ENCODE data around the gene SYP.
A peak's percentile ranks its signal among the peaks of the same experiment; 100 is the strongest.

The SYP gene

DNA sequence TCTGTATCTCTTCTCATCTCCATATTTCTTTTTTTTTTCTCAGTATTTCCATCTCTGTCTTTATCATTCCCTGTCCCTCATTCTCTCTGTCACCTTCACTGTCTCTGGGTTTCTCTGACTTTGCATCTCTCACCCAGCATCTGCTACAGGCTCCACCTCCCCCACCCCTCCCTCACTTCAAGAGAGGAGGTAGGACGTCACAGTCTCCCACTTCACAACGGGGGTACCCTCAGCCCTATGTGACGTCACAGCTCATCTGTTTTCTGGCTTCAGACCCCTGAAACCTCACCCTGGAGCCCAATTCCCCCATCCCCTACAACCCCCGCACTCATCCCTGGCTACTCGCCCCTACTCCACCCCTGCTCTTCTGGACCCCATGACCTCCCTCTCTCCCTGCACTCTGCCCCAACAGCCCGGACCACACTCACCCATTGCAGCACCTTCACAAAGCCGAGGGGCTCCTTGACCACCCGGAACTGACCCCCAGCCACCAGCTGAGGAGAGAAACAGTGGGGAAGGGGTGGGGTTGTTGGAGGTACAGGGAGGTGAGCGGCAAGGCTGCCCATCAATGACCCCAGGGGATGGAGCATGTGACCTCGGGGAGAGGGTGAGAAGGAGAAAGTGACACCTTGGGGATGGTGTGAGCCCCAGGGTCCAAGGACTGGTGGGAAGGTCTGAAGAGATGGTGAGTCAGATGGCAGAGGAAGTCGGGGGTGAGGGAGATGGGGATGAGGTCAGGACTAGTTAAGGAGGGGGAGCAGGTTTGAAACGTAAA lies 1.3 kb downstream of the SYP start:
- DNase-seq: no peak
- in situ Hi-C loops (cut with HindIII; ENCODE audit: low pct_ligation_motif_present, low pct_unique_long_range_greater_than_20kb, low sequenced_read_pairs): no loop called here

DNA sequence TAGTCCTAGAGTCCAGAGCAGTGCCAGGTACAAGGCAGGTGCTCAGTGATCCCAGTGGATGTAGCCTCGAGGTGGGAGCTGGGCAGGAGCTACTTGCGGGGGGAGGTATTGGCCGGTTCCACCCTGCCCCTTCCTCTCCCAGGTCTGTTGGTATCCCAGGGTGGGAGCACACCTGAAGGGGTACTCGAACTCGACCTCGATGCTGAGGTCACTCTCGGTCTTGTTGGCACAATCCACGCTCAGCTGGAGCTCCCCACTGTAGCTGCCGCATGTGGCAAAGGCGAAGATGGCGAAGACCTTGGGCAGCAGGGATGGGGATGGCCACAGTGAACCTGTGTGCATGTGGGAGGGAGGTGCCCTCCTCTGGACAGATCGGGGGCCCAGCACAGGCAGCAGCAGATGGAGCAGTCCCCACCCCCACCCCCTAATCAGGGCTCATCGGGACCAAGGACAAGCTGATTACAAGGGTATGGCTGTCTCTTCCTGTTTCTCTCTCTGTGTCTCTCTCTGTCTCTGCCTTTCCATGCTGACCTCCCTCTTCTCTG lies 2.4 kb downstream of the SYP start:
- in situ Hi-C loops (cut with HindIII; ENCODE audit: low pct_ligation_motif_present, low pct_unique_long_range_greater_than_20kb, low sequenced_read_pairs): no loop called here
- no peak for DNase-seq

DNA sequence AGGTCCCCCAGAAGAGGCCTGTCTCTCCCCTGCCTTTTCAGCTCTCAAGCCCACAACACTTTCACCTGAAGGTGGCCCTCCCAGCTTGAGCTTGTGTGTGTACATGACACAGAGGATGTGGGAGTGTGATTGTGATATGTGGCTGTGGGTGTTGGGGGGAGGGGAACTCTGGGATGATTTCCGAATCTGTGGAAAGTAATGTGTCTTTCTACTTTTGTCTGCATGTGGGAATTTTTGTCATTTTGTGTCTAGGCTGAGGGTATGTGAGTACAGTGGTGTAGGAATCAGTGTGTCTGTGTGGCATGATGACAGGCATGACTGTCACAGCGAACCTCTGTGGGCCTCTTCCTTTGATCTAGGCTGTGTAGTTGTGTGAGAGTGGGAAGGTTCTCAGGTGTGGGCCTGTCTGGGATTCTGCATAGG lies 6.4 kb downstream of the SYP start:
- in situ Hi-C loops (cut with HindIII; ENCODE audit: low pct_ligation_motif_present, low pct_unique_long_range_greater_than_20kb, low sequenced_read_pairs): no loop called here
- no peak for DNase-seq

DNA sequence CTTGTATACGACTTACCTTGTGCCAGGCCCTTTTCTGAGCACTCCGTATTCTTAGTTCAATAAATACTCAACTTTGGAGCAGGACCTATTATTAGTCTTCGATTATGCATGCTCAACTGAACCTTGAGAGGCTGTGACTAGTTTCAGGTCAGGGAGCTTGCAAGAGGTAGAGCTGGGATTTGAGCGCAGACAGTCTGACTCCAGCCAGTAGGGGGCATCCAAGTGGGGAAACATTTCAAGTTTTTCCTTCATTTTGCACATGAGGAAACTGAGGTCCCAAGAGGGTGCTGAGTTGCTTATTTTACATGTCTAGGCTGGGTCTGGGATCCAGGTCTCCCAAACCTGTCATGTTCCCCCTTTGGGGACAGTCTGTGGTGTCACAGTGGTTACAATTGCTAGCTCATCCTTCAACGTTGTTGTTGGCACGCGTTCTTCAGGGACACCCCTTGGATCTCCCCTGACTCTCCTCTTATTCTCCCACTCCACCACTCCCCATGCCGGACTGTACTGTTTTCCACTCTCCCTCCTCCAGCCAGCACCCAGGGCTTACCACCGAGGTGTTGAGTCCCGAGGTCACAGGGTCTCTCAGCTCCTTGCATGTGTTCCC lies 7.2 kb downstream of the SYP start:
- DNase-seq: peak; percentile 24
- in situ Hi-C loops (cut with HindIII; ENCODE audit: low pct_ligation_motif_present, low pct_unique_long_range_greater_than_20kb, low sequenced_read_pairs): no loop called here

DNA sequence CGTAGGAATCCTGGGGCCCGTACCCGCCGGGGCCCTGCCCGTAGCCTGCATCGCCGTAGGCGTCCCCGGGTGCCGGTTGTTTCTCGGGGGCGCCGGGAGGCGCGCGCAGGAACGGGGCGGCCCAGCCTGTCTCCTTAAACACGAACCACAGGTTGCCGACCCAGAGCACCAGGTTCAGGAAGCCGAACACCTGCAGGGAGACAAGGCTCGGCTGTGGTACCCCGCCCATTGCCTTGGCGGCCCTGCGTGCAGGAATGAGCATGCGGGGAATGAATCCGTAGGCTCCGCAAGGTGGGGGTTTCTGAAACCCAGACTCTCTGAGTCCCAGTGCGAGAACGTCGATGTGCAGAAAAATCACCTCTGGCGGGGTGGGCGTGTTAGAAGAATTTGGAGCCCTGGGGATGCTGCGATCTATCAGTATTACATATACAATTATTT lies 8.4 kb downstream of the SYP start:
- in situ Hi-C loops (cut with HindIII; ENCODE audit: low pct_ligation_motif_present, low pct_unique_long_range_greater_than_20kb, low sequenced_read_pairs): no loop called here
- DNase-seq: peak; percentile 6

DNA sequence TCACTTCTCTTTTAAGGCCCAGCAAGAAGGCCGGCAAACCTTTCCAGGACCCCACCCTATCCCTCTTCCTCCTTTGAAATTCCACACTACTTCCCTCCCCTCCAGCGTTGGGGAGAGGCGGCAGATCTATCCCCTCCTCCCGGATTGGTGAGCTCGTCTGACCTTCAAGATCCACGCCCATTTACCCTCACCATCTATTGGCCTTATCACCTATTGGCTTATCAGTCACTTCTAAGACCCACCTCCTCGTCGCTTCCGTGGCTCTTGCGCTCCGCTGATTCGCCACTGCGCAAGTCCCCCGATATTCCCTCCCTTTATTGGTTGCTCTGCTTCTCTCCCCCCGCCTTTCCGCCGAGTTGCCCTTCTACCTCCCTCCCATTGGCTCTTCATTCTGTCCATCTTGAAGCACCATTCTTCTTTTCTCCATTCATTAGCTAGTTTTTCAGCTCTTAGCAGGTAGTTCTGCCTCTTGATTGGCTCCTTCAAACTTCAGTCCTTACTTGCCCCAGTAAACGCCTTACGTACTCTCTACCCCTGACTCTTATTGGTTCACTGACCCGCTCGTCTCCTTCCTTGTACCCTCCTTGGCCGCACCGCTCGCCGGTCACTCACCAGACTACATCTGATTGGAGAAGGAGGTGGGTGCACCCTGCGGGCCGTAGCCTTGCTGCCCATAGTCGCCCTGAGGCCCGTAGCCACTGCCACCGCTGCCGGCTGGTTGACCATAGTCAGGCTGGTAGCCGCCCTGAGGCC lies 9.0 kb downstream of the SYP start:
- peak; percentile 94 for DNase-seq
- in situ Hi-C loops (cut with HindIII; ENCODE audit: low pct_ligation_motif_present, low pct_unique_long_range_greater_than_20kb, low sequenced_read_pairs): no loop called here

DNA sequence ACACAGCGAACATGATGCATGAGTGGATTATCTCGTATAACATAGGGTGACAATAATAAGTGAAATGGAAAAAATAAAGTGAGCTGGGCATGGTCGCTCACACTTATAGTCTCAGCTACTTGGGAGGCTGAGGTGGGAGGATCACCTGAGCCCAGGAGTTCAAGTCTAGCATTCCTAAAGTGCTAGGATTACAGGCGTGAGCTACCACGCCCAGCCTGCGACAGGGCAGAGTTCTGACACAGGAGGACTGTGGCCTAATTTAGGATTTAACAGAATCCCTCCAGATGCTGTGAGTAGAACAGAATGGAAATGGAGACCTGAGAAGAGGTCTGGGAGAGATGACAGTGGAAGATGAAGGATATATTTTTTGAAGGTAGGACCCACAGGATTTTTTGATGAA lies 10.4 kb downstream of the SYP start:
- no peak for DNase-seq
- in situ Hi-C loops (cut with HindIII; ENCODE audit: low pct_ligation_motif_present, low pct_unique_long_range_greater_than_20kb, low sequenced_read_pairs): no loop called here

DNA sequence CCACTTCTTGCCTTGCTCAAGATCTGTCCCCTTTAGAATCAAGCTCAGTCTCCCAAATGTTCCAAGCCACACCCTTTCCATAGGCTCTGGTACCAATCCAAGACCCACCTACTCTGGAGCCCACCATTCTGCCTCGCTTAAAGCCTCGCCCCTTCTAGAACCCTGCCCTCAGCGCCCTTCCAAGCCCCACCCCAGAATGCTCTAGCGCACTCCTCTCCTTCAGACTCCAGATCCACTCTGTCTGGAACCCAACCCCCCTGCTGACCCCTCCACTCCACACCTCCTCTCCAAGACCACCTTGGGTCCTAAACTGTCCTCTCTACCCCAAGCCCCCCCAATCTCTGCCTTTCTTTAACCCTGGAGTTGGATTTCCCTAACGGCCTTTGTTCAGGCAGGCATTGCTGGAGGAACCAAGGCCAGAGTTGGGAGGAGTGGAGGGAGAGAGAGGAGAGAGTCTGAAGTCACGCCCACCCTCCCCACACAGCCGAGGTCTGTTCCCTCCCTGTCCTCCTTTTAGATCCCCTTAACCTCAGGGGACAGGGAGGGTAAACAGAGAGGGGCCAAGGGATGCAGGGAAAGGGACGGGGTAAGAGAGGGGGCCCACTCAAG lies 11.4 kb downstream of the SYP start:
- DNase-seq: no peak
- in situ Hi-C loops (cut with HindIII; ENCODE audit: low pct_ligation_motif_present, low pct_unique_long_range_greater_than_20kb, low sequenced_read_pairs): no loop called here

DNA sequence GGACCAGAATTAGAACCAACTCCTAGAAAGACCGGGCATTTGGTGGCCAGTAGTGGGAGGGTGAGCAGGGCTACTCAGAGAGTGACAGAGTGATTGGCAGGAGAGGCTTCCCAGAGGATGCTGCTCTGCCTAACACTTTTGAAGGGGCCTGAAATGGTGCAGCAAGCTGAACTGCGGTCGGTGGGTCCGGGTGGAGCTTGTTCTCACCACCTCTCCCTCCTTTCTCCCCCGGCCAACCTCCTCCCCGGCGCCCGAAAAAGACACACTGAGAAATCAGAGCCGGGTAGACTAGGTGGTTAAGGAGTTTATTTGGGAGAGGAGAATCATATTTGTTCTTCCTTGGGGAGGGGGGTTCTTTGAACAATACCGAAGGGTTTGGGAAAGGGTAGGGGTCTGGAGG lies 12.5 kb downstream of the SYP start:
- in situ Hi-C loops (cut with HindIII; ENCODE audit: low pct_ligation_motif_present, low pct_unique_long_range_greater_than_20kb, low sequenced_read_pairs): no loop called here
- no peak for DNase-seq

DNA sequence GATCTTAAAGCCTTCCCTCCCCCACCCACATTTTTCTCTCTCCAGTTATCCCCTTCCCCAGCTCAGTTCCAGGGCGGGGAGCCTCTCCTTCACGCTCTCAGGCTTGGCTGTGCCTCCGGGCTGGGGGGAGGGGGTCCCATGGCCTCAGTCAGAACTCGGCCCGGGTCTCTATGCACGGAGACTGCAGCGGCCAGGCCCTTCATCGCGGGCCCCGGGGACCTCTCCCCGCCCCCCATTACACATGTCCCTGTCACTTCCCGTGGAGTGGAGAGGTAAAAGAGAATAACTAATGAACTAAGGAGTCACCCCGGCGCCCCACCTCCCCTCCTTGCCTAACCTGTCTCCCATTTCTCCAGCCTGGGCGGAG lies 13.0 kb downstream of the SYP start:
- no peak for DNase-seq
- in situ Hi-C loops (cut with HindIII; ENCODE audit: low pct_ligation_motif_present, low pct_unique_long_range_greater_than_20kb, low sequenced_read_pairs): no loop called here

DNA sequence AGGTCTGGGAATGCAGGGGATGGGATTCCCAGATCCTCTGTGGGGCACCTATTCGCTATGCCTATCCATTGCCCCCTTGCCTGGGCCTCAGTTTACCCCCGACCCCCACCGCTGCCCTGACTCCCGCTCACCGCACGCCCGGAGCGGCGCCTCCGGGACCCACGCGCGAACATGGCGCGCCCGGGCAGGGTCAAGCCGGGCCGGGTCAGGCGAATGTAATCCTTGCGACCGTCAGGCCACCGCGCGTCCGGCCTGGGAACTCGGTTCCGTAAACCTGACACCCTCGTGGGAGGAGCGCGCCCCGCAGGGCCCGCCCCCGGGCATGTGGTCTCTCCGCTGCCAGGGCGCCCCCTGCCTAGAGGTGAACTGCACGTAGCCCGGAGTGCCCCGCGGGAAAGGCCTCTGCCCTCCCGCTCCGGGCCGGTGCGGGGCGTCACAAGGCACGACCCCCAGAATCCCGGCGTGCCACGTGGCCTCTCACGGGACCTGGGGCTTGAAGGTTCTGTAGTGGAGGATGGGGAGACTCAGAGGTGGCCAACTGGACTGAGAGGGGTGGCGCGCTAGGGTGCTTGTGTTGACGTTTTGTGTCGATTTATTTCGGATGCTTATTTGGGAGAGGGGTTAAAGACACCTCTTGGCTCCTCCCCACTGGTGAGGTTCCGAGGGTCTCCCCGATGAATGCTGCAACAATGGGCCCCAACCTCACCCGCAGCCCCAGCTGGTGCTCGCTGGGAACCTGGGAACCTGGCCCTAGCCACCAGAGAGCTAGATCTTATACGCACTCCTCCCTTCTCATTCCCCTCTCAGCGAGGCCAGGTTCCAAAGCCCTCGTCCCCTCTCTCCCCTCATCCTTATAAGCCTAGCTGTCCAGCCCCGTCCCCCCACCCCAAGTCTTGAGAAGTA lies 13.6 kb downstream of the SYP start, which contains the start of gene PRICKLE3:
TSS of gene PRICKLE3 (minus strand) at position 249 of the 903 bp plus-strand sequence. CDS start at position 173, 76 bp downstream.
- peak; percentile 70 for DNase-seq
- in situ Hi-C loops (cut with HindIII; ENCODE audit: low pct_ligation_motif_present, low pct_unique_long_range_greater_than_20kb, low sequenced_read_pairs): no loop called here

DNA sequence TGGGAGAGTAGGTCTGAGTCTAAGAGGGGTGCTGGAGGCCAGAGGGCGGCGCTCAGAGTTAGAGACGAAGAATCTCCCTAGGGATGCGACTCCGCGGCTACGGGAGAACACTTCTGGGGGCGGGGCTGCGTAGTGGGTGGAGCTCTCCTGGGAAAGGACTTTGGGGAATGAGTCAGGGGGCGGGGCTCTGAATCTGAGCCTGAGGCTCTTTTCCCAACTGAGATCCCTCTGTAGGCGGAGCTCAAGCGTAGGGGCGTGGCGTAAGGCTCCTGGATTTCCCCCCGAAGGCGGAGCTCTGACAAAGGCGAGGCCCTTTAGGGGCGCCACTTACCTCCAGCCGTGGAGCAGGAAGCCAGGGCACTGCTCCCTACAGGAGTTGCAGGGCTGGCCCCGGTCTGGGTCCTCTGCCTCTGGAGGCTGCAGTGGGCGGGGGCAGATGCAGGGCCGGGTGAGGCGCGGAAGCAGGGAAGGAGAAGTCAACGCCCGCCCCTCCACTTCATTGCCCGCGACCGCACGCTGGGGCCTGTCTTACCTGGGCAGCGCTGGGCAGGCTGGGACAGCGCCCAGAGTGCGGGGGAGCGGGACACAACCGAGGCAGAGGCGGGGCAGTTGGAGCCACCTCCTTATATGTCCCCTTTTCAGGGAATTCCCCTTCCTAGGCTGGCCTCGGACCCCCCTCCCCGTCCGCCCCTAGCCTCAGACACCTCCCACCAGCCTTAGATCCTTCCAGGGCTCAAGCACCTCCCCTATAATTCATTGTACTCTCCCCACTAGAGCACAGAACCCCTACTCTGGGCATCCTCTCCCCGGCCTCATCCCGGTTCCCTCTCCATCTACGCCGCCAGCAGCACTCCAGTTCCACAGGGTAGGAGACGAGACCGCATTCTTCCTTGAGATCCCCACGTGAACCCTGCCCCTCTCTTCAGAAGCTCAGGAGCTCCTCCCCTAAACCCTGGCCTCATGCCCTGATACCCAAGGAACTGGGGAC lies 15.4 kb downstream of the SYP start:
- peak; percentile 88 for DNase-seq
- in situ Hi-C loops (cut with HindIII; ENCODE audit: low pct_ligation_motif_present, low pct_unique_long_range_greater_than_20kb, low sequenced_read_pairs): no loop called here

DNA sequence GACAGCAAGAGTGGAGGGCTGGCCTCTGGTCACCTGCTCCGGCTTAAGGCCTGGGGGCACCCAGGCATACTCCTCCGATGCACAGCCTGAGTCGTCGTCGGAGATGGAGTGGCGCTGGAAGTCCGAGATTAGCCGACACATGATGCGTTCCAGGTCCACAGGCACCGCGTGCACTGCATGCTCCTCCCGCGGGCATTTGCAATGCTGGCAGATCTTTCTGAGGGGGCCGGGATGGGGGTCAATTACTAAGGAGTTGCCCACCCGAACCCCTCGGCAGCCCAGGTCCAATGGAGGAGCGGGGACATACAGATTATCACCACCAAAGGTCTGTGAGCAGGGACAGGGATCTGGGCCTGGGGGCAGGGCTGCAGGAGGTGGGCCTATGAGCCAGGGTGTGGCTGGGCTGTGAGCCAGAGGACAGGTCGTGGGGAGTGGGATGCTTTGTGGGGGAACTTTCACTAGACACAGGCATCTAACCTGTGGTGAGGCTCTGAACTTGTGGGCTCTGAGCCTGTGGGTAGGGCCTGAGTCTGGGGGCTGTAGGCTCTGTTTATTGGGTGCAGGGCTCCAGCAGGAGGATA lies 16.2 kb downstream of the SYP start:
- DNase-seq: no peak
- in situ Hi-C loops (cut with HindIII; ENCODE audit: low pct_ligation_motif_present, low pct_unique_long_range_greater_than_20kb, low sequenced_read_pairs): no loop called here

DNA sequence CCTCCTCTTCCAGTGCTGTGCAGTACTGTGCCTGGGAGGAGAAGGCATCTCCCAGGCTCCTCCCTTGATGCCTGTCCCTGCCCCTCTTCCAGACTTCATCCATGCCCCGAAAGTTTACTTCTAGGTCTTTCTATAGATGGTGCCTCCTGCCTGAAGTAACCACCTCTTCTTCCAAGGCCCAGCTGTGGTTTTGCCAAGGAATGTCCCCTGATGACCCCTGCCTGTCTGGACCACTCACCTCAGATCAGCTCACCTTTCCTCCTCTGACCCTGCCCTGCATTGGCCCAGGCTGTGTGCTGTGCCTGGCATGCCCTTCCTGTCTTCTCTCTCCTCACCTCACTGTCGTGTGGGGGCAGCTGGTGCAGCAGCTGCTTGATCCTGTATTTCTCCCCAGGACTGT lies 20.6 kb downstream of the SYP start:
- no peak for DNase-seq
- in situ Hi-C loops (cut with HindIII; ENCODE audit: low pct_ligation_motif_present, low pct_unique_long_range_greater_than_20kb, low sequenced_read_pairs): no loop called here

DNA sequence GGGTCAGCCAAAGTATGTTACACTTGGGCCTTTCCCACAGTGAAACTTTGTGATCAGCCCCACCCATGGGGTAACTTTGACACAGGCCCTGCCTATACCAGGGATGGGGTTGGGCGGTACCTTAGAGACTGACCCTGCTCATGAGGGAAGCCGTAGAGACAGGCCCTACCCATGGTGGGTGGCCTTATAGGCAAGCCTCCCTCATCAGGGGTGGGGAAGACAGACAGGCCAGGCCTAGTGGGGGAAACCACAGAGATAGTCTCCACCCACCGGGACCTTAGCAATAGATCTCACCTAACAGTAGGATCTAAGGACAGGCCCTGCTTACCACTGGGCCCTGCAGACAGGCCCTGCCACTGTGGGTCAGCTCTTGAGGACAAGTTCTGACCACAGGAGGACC lies 21.5 kb downstream of the SYP start:
- in situ Hi-C loops (cut with HindIII; ENCODE audit: low pct_ligation_motif_present, low pct_unique_long_range_greater_than_20kb, low sequenced_read_pairs): no loop called here
- no peak for DNase-seq

DNA sequence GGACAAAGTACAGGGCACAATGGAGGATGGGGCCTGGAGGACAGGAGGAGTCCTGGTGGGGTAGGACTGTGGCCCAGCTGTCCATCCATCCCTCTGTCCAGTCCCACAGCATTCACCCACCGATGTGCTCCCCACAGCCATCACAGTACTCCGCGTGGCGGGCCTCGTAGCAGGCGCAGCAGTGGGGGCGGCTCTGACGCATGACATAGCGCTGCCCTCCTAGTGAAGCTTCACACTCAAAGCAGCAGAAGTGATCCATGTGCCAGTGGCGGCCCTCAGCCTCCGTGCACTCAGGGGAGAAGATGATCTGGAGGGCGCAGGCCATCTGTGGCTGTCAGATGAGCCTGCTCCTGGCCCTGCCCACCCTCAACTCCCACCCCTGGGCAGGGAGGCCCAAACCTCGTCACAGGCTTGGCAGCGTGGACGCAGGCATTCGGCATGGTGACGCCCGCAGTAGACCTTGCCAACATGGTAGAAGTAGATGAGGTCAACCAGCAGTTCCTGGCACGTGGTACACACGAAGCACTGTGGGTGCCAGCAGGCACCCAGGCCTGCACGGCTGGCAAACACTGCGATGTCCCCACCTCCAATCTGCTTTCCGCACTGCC lies 22.0 kb downstream of the SYP start:
- in situ Hi-C loops (cut with HindIII; ENCODE audit: low pct_ligation_motif_present, low pct_unique_long_range_greater_than_20kb, low sequenced_read_pairs): no loop called here
- DNase-seq: no peak

All from ACHN (cell line).